Peyer's patch (tissue), 4 donors: ENCODE results near the gene RNF150. TPM values are rescaled to one million over a fixed set of nuclear protein-coding genes. Genes with fewer than 3 reads are reported as not detected.

Experiments
- DNase-seq, 3 donors: peaks; one replicate each; pipeline ENCODE4 v3.0.0-alpha.2; 2017 to 2019
- H3K27ac ChIP-seq, 4 donors: fragments of 200-600 bp; sonication (generic); one replicate each; pipeline ENCODE4 v1.5.1; 2016 to 2019
- H3K27me3 ChIP-seq, 2 donors: fragments of 200-600 bp; sonication (generic); one replicate each; pipeline ENCODE4 v1.5.1; 2019
- H3K36me3 ChIP-seq, 3 donors: fragments of 200-600 bp; sonication (generic); one replicate each; pipeline ENCODE4 v1.5.1; 2016 to 2019
- H3K4me1 ChIP-seq, 4 donors: fragments of 200-600 bp; sonication (generic); one replicate each; pipeline ENCODE4 v1.5.1; 2016 to 2019
- H3K4me3 ChIP-seq, 4 donors: fragments of 200-600 bp; sonication (generic); 1 replicate in 3 of 4; 2 replicates in 1 of 4; pipeline ENCODE4 v1.5.1; 2016 to 2019; ENCODE audit warnings: mild to moderate bottlenecking in 1 of 4
- H3K9me3 ChIP-seq, 4 donors: fragments of 200-600 bp; sonication (generic); one replicate each; pipeline ENCODE4 v1.5.1; 2016 to 2019; ENCODE audit warnings: mild to moderate bottlenecking in 1 of 4
- POLR2A ChIP-seq, 2 donors: fragments of 450-650 bp; IDR thresholded peaks; one replicate each; pipeline ENCODE4 v1.5.1; 2017; ENCODE audit warnings: antibody characterized with exemption in 2 of 2, mild to moderate bottlenecking in 2 of 2, moderate library complexity in 2 of 2
- total RNA-seq, 4 donors: library from RNA; depleted of rRNA; stranded (reverse); fragments of >200 nt; gene quantifications; one replicate each; pipeline ENCODE4 v1.1.0, GENCODE V29; 2016
- TF ChIP-seq, protein P1 (sequence below), 6 experiments: fragments of 450-650 bp in 4 of 6; fragments of 200-600 bp in 2 of 6; sonication (generic) in 1 of 6; IDR thresholded peaks; one replicate each; pipeline ENCODE4 v1.5.1; 2017 to 2019; ENCODE audit warnings: antibody characterized with exemption in 6 of 6, mild to moderate bottlenecking in 3 of 6, moderate library complexity in 1 of 6

The RNF150 gene
- total RNA-seq, 4 donors from 2014 or later = 1.2 to 9.9 (median 2.5) TPM

DNA sequence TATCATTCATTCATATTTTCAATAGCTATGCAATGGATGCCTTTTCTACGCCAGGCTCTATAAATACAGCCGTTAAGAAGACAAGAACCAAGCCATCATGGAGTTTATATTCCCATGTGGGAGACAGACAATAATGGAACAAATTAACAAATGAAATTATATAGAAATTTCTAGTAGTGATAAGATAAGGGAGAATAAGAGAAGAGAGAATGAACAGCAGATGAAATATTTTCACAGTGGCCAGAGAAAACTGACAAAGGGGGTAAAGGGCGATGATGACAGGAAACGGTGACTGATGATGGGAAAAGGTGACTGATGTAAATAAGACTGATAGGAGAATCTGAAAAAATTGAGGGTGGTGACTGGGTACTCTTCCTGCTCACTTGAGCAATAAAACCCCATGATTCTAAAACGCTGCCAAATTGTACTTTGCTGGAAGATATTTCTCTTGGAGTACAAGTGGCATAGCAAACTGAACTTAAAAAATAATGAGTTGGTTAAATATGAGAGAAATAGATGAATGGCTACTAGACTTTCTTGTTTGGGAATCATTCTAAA, 13.2 kb downstream of the RNF150 start:
- no peak overlapping the region for H3K4me3 ChIP-seq
- no peaks in the 10 kb centered on the region for H3K9me3 ChIP-seq
- DNase-seq = no peak
- no peaks in the 10 kb centered on the region for H3K27me3 ChIP-seq
- H3K27ac ChIP-seq = no peak overlapping the region
- H3K36me3 ChIP-seq = no peaks in the 10 kb centered on the region
- no peaks in the 10 kb centered on the region for H3K4me1 ChIP-seq
- TF ChIP-seq POLR2A (IDR thresholded peaks at IDR 0.05) = no peak
- TF ChIP-seq, protein P1, sequence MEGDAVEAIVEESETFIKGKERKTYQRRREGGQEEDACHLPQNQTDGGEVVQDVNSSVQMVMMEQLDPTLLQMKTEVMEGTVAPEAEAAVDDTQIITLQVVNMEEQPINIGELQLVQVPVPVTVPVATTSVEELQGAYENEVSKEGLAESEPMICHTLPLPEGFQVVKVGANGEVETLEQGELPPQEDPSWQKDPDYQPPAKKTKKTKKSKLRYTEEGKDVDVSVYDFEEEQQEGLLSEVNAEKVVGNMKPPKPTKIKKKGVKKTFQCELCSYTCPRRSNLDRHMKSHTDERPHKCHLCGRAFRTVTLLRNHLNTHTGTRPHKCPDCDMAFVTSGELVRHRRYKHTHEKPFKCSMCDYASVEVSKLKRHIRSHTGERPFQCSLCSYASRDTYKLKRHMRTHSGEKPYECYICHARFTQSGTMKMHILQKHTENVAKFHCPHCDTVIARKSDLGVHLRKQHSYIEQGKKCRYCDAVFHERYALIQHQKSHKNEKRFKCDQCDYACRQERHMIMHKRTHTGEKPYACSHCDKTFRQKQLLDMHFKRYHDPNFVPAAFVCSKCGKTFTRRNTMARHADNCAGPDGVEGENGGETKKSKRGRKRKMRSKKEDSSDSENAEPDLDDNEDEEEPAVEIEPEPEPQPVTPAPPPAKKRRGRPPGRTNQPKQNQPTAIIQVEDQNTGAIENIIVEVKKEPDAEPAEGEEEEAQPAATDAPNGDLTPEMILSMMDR (IDR thresholded peaks at IDR 0.05) = no peak

DNA sequence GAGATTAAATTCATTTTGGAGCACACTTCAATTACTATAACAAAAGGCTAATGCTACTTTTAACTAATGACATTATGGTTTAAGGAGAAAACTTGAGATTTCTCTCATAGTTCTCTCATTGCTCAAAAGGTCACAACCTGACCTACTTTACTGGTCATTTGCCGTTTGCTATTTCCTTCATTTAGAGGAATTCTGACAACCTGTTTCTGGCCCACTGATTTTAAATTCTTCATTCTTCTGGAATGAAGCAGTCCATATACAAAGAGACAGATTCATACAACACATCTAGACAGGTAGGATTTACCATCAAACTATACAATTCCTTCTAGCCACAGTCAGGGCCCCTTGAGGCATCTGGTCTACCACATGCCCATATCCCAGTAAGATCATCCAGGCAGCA, 14.2 kb downstream of the RNF150 start:
- Histone ChIP-seq H3K36me3 (no peaks in the 10 kb centered on the region), H3K27ac (no peak overlapping the region), H3K9me3 (no peaks in the 10 kb centered on the region), H3K4me3 (no peak overlapping the region), H3K27me3 (no peaks in the 10 kb centered on the region), H3K4me1 (no peaks in the 10 kb centered on the region)
- TF ChIP-seq POLR2A (IDR thresholded peaks at IDR 0.05) = no peak
- TF ChIP-seq, protein P1 (IDR thresholded peaks at IDR 0.05) = no peak
- DNase-seq = no peak

DNA sequence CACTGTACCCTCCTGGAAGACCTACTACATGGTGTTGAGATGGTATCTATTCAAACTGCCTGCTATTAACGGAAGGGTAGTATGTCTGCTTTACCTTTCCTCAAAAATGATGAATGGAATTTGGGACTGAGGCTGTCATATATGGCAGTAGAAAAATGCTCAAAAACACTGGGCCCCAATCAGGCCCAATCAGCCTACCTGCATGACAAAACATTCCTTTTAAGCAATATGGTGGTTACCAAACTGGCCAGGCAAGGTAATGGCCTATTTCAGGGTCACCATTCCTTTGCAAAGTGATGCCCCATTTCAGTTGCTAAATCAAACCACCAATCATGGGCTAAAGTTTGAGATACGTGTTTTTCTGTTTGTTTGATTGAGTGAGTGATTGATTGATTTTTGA, 14.9 kb downstream of the RNF150 start:
- H3K4me3 ChIP-seq = no peak overlapping the region
- no peak for DNase-seq

DNA sequence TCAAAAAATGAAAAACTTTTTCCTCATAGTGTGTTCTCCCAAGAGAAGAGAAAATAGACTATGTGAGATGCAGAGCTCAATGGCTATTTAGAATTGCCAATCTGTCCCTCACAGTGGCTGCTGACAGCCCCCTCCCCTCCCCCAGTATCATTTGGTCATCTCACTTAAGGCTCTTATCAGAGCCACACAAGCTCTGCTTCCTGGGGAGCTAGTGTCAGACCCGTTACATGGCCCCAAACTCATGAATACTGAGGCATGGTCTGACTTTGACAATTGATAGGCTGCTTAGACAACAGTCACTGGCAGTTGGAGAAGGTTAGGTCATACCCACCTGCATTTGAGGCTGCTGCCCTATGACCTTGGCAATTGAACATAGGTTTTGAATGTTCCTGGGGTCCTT, 15.3 kb downstream of the RNF150 start:
- H3K27ac ChIP-seq = no peak overlapping the region
- no peak overlapping the region for H3K4me3 ChIP-seq
- no peak for TF ChIP-seq POLR2A (IDR thresholded peaks at IDR 0.05)
- TF ChIP-seq, protein P1 (IDR thresholded peaks at IDR 0.05) = no peak
- no peaks in the 10 kb centered on the region for H3K36me3 ChIP-seq
- DNase-seq = no peak
- no peaks in the 10 kb centered on the region for H3K4me1 ChIP-seq
- no peaks in the 10 kb centered on the region for H3K9me3 ChIP-seq
- no peaks in the 10 kb centered on the region for H3K27me3 ChIP-seq

More for the DNA sequence above, 14.9 kb downstream of the RNF150 start:
- no peaks in the 10 kb centered on the region for H3K36me3 ChIP-seq
- no peak overlapping the region for H3K27ac ChIP-seq
- no peaks in the 10 kb centered on the region for H3K4me1 ChIP-seq
- no peaks in the 10 kb centered on the region for H3K27me3 ChIP-seq
- TF ChIP-seq, protein P1 (IDR thresholded peaks at IDR 0.05) = no peak
- TF ChIP-seq POLR2A (IDR thresholded peaks at IDR 0.05) = no peak
- H3K9me3 ChIP-seq = no peaks in the 10 kb centered on the region

DNA sequence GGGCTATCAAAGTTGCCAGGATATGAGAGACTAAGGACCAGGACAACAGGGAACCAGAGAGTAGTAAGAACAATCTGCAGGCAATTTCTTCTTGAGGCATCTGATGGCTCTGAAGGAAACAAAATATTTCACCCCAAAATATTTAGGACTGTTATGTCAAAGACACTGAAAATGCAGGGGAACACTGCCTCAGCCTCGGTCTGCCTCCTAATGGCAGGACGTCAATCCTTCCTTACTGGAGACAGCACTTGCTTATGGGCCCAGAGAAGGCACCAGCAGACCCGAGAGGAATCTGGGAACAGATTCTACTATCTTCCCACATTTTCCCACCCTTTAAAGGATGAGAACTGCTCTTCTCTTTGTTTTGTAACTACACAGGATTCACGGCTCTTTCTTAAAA, 23.3 kb downstream of the RNF150 start:
- TF ChIP-seq POLR2A (IDR thresholded peaks at IDR 0.05) = no peak
- TF ChIP-seq, protein P1 (IDR thresholded peaks at IDR 0.05) = no peak
- DNase-seq = no peak
- Histone ChIP-seq H3K36me3 (no peaks in the 10 kb centered on the region), H3K4me1 (no peaks in the 10 kb centered on the region), H3K27ac (no peak overlapping the region), H3K4me3 (no peak overlapping the region), H3K27me3 (no peaks in the 10 kb centered on the region), H3K9me3 (no peaks in the 10 kb centered on the region)

DNA sequence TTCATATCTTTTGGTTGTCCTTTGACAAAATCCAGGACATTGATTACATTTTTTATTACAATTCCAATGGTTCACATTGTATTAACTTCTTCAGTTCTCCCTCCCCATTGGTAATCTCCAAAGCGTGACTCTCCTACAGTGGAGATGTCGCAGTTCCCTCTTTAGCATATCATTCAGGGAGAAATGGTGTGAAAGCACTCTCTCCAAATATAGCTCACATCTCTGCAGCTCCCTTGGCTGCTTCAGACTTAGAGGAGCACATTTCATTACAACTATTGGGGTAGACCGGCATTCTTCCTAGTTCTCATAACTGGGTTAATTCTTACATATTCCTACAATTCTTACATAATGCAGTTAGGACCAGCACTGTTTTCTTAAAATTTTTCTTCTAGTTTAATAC, 25.3 kb downstream of the RNF150 start:
- Histone ChIP-seq H3K4me3 (no peak overlapping the region), H3K9me3 (no peaks in the 10 kb centered on the region), H3K4me1 (no peaks in the 10 kb centered on the region), H3K36me3 (no peaks in the 10 kb centered on the region), H3K27ac (no peak overlapping the region), H3K27me3 (no peaks in the 10 kb centered on the region)
- no peak for TF ChIP-seq POLR2A (IDR thresholded peaks at IDR 0.05)
- DNase-seq = no peak
